Measurements from ENCODE around the gene GEMIN4. TPM values are rescaled to one million over a fixed set of nuclear protein-coding genes. Genes with fewer than 3 reads are reported as not detected.
A peak's percentile ranks its signal among the peaks of the same experiment; 100 is the strongest.

The GEMIN4 gene
- total RNA-seq, 1 experiment from 2014 or later = 48.4 TPM

- peak; percentile 82 for TF ChIP-seq USF2 (CRISPR knock-in tag; IDR thresholded peaks at IDR 0.05)
- no peak for TF ChIP-seq PREB (CRISPR knock-in tag; IDR thresholded peaks at IDR 0.05; ENCODE audit: borderline replicate concordance)
- TF ChIP-seq CBFB (CRISPR knock-in tag; IDR thresholded peaks at IDR 0.05; ENCODE audit: low read depth) = no peak
- peak; percentile 82 for TF ChIP-seq NFE2L1 (CRISPR knock-in tag; IDR thresholded peaks at IDR 0.05)
- TF ChIP-seq NR2C2 (CRISPR knock-in tag; IDR thresholded peaks at IDR 0.05) = no peak
- TF ChIP-seq TCF7 (CRISPR knock-in tag; IDR thresholded peaks at IDR 0.05; ENCODE audit: low read depth) = 0 out of 2 replicates have a peak, but pooled peaks have one; percentile 43
- no peak for TF ChIP-seq CTCF (IDR thresholded peaks at IDR 0.05)
- no peak for TF ChIP-seq ATF6 (CRISPR knock-in tag; IDR thresholded peaks at IDR 0.05)
- TF ChIP-seq SP1 (CRISPR knock-in tag; conservative IDR thresholded peaks at IDR 0.05) = peak; percentile 85
- no peak for TF ChIP-seq ZNF317 (CRISPR knock-in tag; IDR thresholded peaks at IDR 0.05; ENCODE audit: borderline replicate concordance, low read depth)
- TF ChIP-seq NR3C1 (CRISPR knock-in tag; conservative IDR thresholded peaks at IDR 0.05; ENCODE audit: low read depth) = 0 out of 2 replicates have a peak, but pooled peaks have one; percentile 88
- no peak for TF ChIP-seq GTF2I (CRISPR knock-in tag; conservative IDR thresholded peaks at IDR 0.05)
- TF ChIP-seq NR1H2 (CRISPR knock-in tag; IDR thresholded peaks at IDR 0.05) = no peak
- TF ChIP-seq MXD4 (CRISPR knock-in tag; IDR thresholded peaks at IDR 0.05; ENCODE audit: borderline replicate concordance) = no peak
- peak; percentile 94 for TF ChIP-seq SMAD3 (CRISPR knock-in tag; IDR thresholded peaks at IDR 0.05; ENCODE audit: borderline replicate concordance)
- peak; percentile 97 for TF ChIP-seq E2F5 (CRISPR knock-in tag; IDR thresholded peaks at IDR 0.05)
- TF ChIP-seq NFATC4 (CRISPR knock-in tag; IDR thresholded peaks at IDR 0.05) = no peak
- TF ChIP-seq USF1 (CRISPR knock-in tag; IDR thresholded peaks at IDR 0.05) = peak; percentile 69; the same call in 1 of the 2 replicates
- TF ChIP-seq ATF1 (CRISPR knock-in tag; IDR thresholded peaks at IDR 0.05) = peak; percentile 100; the same call in 1 of the 2 replicates
- TF ChIP-seq MAX (CRISPR knock-in tag; IDR thresholded peaks at IDR 0.05) = peak; percentile 97
- no peak for TF ChIP-seq SMAD4 (CRISPR knock-in tag; IDR thresholded peaks at IDR 0.05)
These were observed 30.0 kb upstream of the GEMIN4 start, which contains the start of the genes GLOD4 and MRM3 (continued) for GRCh38 chr17:781805-782731.

Measured in WTC11 (cell line).